SU-DHL-6 (cell line): ENCODE measurements around the gene SKI.

Source experiments
- H2AFZ ChIP-seq: fragments of 200-600 bp; sonication (generic); 2 replicates; pipeline ENCODE4 v1.6.1; 2014; ENCODE audit warnings: low read depth, mild to moderate bottlenecking, moderate library complexity, mixed read lengths, antibody characterized with exemption, low read length; ENCODE audit not compliant: severe bottlenecking
- H3F3A ChIP-seq: fragments of 200-600 bp; shearing (Covaris generic); 2 replicates; pipeline ENCODE4 v1.6.0; 2016; ENCODE audit warnings: antibody characterized with exemption, mild to moderate bottlenecking; ENCODE audit not compliant: insufficient read depth
- H3K27ac ChIP-seq: fragments of 200-600 bp; sonication (generic); 2 replicates; pipeline ENCODE4 v1.5.1; 2016; ENCODE audit warnings: low read depth, mild to moderate bottlenecking, low read length, moderate library complexity, mixed read lengths
- H3K27me3 ChIP-seq: fragments of 200-600 bp; sonication (generic), shearing (Covaris generic); 2 replicates; pipeline ENCODE4 v1.6.0; 2014; ENCODE audit warnings: mild to moderate bottlenecking, low read length
- H3K36me3 ChIP-seq: fragments of 200-600 bp; sonication (generic); 2 replicates; pipeline ENCODE4 v1.6.1; 2014; ENCODE audit warnings: mild to moderate bottlenecking, low read length, mixed read lengths
- H3K4me2 ChIP-seq: fragments of 300-600, 200-600 bp; shearing (Covaris generic), sonication (generic); 2 replicates; pipeline ENCODE4 v1.6.0; 2014; ENCODE audit warnings: low read length, low read depth, mild to moderate bottlenecking; ENCODE audit not compliant: poor library complexity, severe bottlenecking
- H3K4me3 ChIP-seq: fragments of 200-600 bp; sonication (generic); 2 replicates; pipeline ENCODE4 v1.5.1; 2014; ENCODE audit warnings: antibody characterized with exemption, low read length, mild to moderate bottlenecking, mixed read lengths; ENCODE audit not compliant: insufficient read depth, poor library complexity, severe bottlenecking
- H3K79me2 ChIP-seq: fragments of 200-600 bp; sonication (generic); 2 replicates; pipeline ENCODE4 v1.6.1; 2014; ENCODE audit warnings: mild to moderate bottlenecking, low read length, moderate library complexity; ENCODE audit not compliant: insufficient read depth
- H3K9ac ChIP-seq: fragments of 200-600 bp; sonication (generic); 2 replicates; pipeline ENCODE4 v1.7.0; 2014; ENCODE audit warnings: mild to moderate bottlenecking, low read length
- H3K9me2 ChIP-seq: fragments of 200-600 bp; sonication (generic); replicated peaks from 2 replicates; pipeline ENCODE4 v1.6.1; 2014; ENCODE audit warnings: low read length; ENCODE audit not compliant: insufficient read depth
- H3K9me3 ChIP-seq: fragments of 200-600 bp; sonication (generic); 2 replicates; pipeline ENCODE4 v1.6.1; 2014; ENCODE audit warnings: low read length, mixed read lengths; ENCODE audit not compliant: insufficient read depth
- H4K20me1 ChIP-seq: fragments of 200-600 bp; sonication (generic); 2 replicates; pipeline ENCODE4 v1.6.1; 2014; ENCODE audit warnings: low read depth, mild to moderate bottlenecking, antibody characterized with exemption, low read length, moderate library complexity, mixed read lengths
- CTCF ChIP-seq: fragments of 200-600 bp; sonication (generic); IDR thresholded peaks from one replicate; pipeline ENCODE4 v1.5.1; 2017; ENCODE audit warnings: antibody characterized with exemption, mild to moderate bottlenecking, low read length, moderate library complexity; ENCODE audit not compliant: insufficient read depth, poor library complexity, severe bottlenecking
- EZH2phosphoT487 ChIP-seq: fragments of 200-600 bp; sonication (generic), shearing (Covaris generic); conservative IDR thresholded peaks from 2 replicates; pipeline ENCODE4 v1.6.1; 2018; ENCODE audit warnings: mild to moderate bottlenecking, antibody characterized with exemption, low read length, moderate library complexity, mixed read lengths

The SKI gene

GRCh38 chr1:2251786-2252185 lies 23.7 kb downstream of the SKI start:
- no peaks in the 10 kb centered on the region for H3K9me2 ChIP-seq
- H3K9ac ChIP-seq = no peak overlapping the region
- H3K4me2 ChIP-seq = no peak overlapping the region
- no peaks in the 10 kb centered on the region for H4K20me1 ChIP-seq
- no peaks in the 10 kb centered on the region for H3K27me3 ChIP-seq
- H3K79me2 ChIP-seq = no peaks in the 10 kb centered on the region
- no peaks in the 10 kb centered on the region for H3K36me3 ChIP-seq
- H2AFZ ChIP-seq = no peak overlapping the region
- no peaks in the 10 kb centered on the region for H3F3A ChIP-seq
- TF ChIP-seq EZH2phosphoT487 (no peak), CTCF (no peak)
- H3K27ac ChIP-seq = no peak overlapping the region
- peaks cover 15% of the 10 kb centered on the region; the same call in 1 of the 2 replicates for H3K9me3 ChIP-seq
- H3K4me3 ChIP-seq = no peak overlapping the region

- Histone ChIP-seq H3K4me3 (no peak overlapping the region), H3K27me3 (no peaks in the 10 kb centered on the region), H3K9ac (no peak overlapping the region), H4K20me1 (no peaks in the 10 kb centered on the region), H2AFZ (no peak overlapping the region), H3F3A (no peaks in the 10 kb centered on the region), H3K9me2 (no peaks in the 10 kb centered on the region), H3K4me2 (no peak overlapping the region), H3K27ac (no peak overlapping the region), H3K36me3 (no peaks in the 10 kb centered on the region), H3K9me3 (peaks cover 15% of the 10 kb centered on the region; the same call in 1 of the 2 replicates), H3K79me2 (no peaks in the 10 kb centered on the region)
- no peak for TF ChIP-seq EZH2phosphoT487
- TF ChIP-seq CTCF = no peak
Observed at GRCh38 chr1:2252423-2252822, 24.3 kb downstream of the SKI start.

- H4K20me1 ChIP-seq = no peaks in the 10 kb centered on the region
- no peak overlapping the region for H3K4me2 ChIP-seq
Observed at GRCh38 chr1:2253036-2253796, 25.1 kb downstream of the SKI start.

More at GRCh38 chr1:2253036-2253796, 25.1 kb downstream of the SKI start:
- Histone ChIP-seq H3K36me3 (no peaks in the 10 kb centered on the region), H3K4me3 (no peak overlapping the region), H3F3A (no peaks in the 10 kb centered on the region), H3K9me3 (peaks cover 15% of the 10 kb centered on the region; the same call in 1 of the 2 replicates), H3K27ac (no peak overlapping the region), H2AFZ (no peak overlapping the region), H3K9me2 (no peaks in the 10 kb centered on the region), H3K79me2 (no peaks in the 10 kb centered on the region), H3K9ac (no peak overlapping the region), H3K27me3 (no peaks in the 10 kb centered on the region)
- no peak for TF ChIP-seq CTCF
- TF ChIP-seq EZH2phosphoT487 = no peak
